ENCODE measurements around the gene LPA. TPM values are rescaled to one million over a fixed set of nuclear protein-coding genes. Genes with fewer than 3 reads are reported as not detected.
"Not testable (repeated sequence)": the region's sequence is repeated elsewhere in the genome, so short reads cannot be mapped to it uniquely, and the experiment has no call there.

Gene LPA
- total RNA-seq, 4 donors from 2014 or later, result 0.48 to 0.55 TPM; not detected in 2

- Histone ChIP-seq H3K4me1 (no peaks in the 10 kb centered on the region), H3K36me3 (no peaks in the 10 kb centered on the region), H3K4me3 (no peak overlapping the region), H3K27ac (no peak overlapping the region), H3K9me3 (no peaks in the 10 kb centered on the region), H3K27me3 (no peaks in the 10 kb centered on the region)
- WGBS, 2 donors (ENCODE audit: low coverage in 1 of 2), result 60 to 88% methylated on average over 1 to 5 of the region's 5 CpGs
- DNase-seq, result no peak
- in situ Hi-C loops (cut with MboI; ENCODE audit: low pct_ligation_motif_present in 1 of 4, low pct_unique_long_range_greater_than_20kb in 1 of 4, low sequenced_read_pairs in 3 of 4), result no loop called here
- intact Hi-C loops (cut with DNase I; ENCODE audit: low total_unique reads), result no loop called here
- TF ChIP-seq CTCF (IDR thresholded peaks at IDR 0.05) (no peak), EP300 (IDR thresholded peaks at IDR 0.05; ENCODE audit: low read depth) (no peak), POLR2A (IDR thresholded peaks at IDR 0.05) (no peak), POLR2AphosphoS5 (IDR thresholded peaks at IDR 0.05) (no peak)
Observed at GRCh38 chr6:160692369-160692959, 28.4 kb upstream of the LPA start.

GRCh38 chr6:160691617-160692016, 27.5 kb upstream of the LPA start:
- no peak for TF ChIP-seq POLR2AphosphoS5 (IDR thresholded peaks at IDR 0.05)
- no peak for TF ChIP-seq EP300 (IDR thresholded peaks at IDR 0.05; ENCODE audit: low read depth)
- no peak for TF ChIP-seq CTCF (IDR thresholded peaks at IDR 0.05)
- TF ChIP-seq POLR2A (IDR thresholded peaks at IDR 0.05), result no peak
- in situ Hi-C loops (cut with MboI; ENCODE audit: low pct_ligation_motif_present in 1 of 4, low pct_unique_long_range_greater_than_20kb in 1 of 4, low sequenced_read_pairs in 3 of 4), result no loop called here
- Histone ChIP-seq H3K9me3 (no peaks in the 10 kb centered on the region), H3K36me3 (no peaks in the 10 kb centered on the region), H3K27me3 (no peaks in the 10 kb centered on the region), H3K27ac (no peak overlapping the region), H3K4me1 (no peaks in the 10 kb centered on the region), H3K4me3 (no peak overlapping the region)
- 80 to 89% methylated on average over 3 to 5 of the region's 5 CpGs for WGBS, 2 donors (ENCODE audit: low coverage in 1 of 2)
- DNase-seq, result no peak
- intact Hi-C loops (cut with DNase I; ENCODE audit: low total_unique reads), result no loop called here

- no peaks in the 10 kb centered on the region for H3K27me3 ChIP-seq
- no peak overlapping the region for H3K27ac ChIP-seq
- TF ChIP-seq POLR2AphosphoS5 (IDR thresholded peaks at IDR 0.05) (no peak), CTCF (IDR thresholded peaks at IDR 0.05) (no peak)
- in situ Hi-C loops (cut with MboI; ENCODE audit: low pct_ligation_motif_present in 1 of 4, low pct_unique_long_range_greater_than_20kb in 1 of 4, low sequenced_read_pairs in 3 of 4) (no loop called here), intact Hi-C loops (cut with DNase I; ENCODE audit: low total_unique reads) (no loop called here)
- 88% methylated on average over 9 of the region's 9 CpGs; no CpG with 5 or more reads in 1 of the 2 donors for WGBS, 2 donors (ENCODE audit: low coverage in 1 of 2)
- DNase-seq, result no peak
- no peaks in the 10 kb centered on the region for H3K9me3 ChIP-seq
- no peaks in the 10 kb centered on the region for H3K36me3 ChIP-seq
- H3K4me1 ChIP-seq, result no peaks in the 10 kb centered on the region
- H3K4me3 ChIP-seq, result no peak overlapping the region
Observed at GRCh38 chr6:160690458-160690857, 26.4 kb upstream of the LPA start.

- no peaks in the 10 kb centered on the region for H3K9me3 ChIP-seq
- H3K36me3 ChIP-seq, result no peaks in the 10 kb centered on the region
- in situ Hi-C loops (cut with MboI; ENCODE audit: low pct_ligation_motif_present in 1 of 4, low pct_unique_long_range_greater_than_20kb in 1 of 4, low sequenced_read_pairs in 3 of 4) (no loop called here), intact Hi-C loops (cut with DNase I; ENCODE audit: low total_unique reads) (no loop called here)
- 38 to 80% methylated on average over 1 to 5 of the region's 5 CpGs for WGBS, 2 donors (ENCODE audit: low coverage in 1 of 2)
- no peak overlapping the region for H3K27ac ChIP-seq
- DNase-seq, result no peak
- TF ChIP-seq POLR2A (IDR thresholded peaks at IDR 0.05), result no peak
- TF ChIP-seq CTCF (IDR thresholded peaks at IDR 0.05), result no peak
- TF ChIP-seq EP300 (IDR thresholded peaks at IDR 0.05; ENCODE audit: low read depth), result no peak
- no peak for TF ChIP-seq POLR2AphosphoS5 (IDR thresholded peaks at IDR 0.05)
- H3K27me3 ChIP-seq, result no peaks in the 10 kb centered on the region
- no peak overlapping the region for H3K4me3 ChIP-seq
- H3K4me1 ChIP-seq, result no peaks in the 10 kb centered on the region
Observed at GRCh38 chr6:160685762-160686450, 21.8 kb upstream of the LPA start.

GRCh38 chr6:160685101-160685761, 21.2 kb upstream of the LPA start:
- H3K27ac ChIP-seq; in situ Hi-C loops (cut with MboI; ENCODE audit: low pct_ligation_motif_present in 1 of 4, low pct_unique_long_range_greater_than_20kb in 1 of 4, low sequenced_read_pairs in 3 of 4); H3K9me3 ChIP-seq; H3K27me3 ChIP-seq; intact Hi-C loops (cut with DNase I; ENCODE audit: low total_unique reads); H3K4me3 ChIP-seq; DNase-seq; H3K4me1 ChIP-seq; H3K36me3 ChIP-seq: not testable (repeated sequence)
- 82% methylated on average over 32 of the region's 32 CpGs; no CpG with 5 or more reads in 1 of the 2 donors for WGBS, 2 donors (ENCODE audit: low coverage in 1 of 2)
